HepG2 (cell line): Measurements from ENCODE around the gene EDC3. TPM values are rescaled to one million over a fixed set of nuclear protein-coding genes. Genes with fewer than 3 reads are reported as not detected.

Experiments
- AGO2 ChIP-seq: fragments of 200-400 bp; formaldehyde crosslinking; optimal IDR thresholded peaks from 2 replicates; pipeline ENCODE3; 2017; ENCODE audit warnings: mild to moderate bottlenecking, low read depth, low read length, moderate library complexity
- AHDC1 ChIP-seq: sonication (generic); formaldehyde crosslinking; IDR thresholded peaks from 2 replicates; pipeline ENCODE4 v1.5.1; 2020; ENCODE audit warnings: mild to moderate bottlenecking, missing genetic modification reagents, borderline replicate concordance
- DDIT3 ChIP-seq: sonication (generic); formaldehyde crosslinking; IDR thresholded peaks from 2 replicates; pipeline ENCODE4 v1.4.0; 2020; ENCODE audit warnings: mild to moderate bottlenecking, missing genetic modification reagents
- FOXK1 ChIP-seq: sonication (generic); formaldehyde crosslinking; IDR thresholded peaks from 2 replicates; pipeline ENCODE4 v1.4.0; 2020; ENCODE audit warnings: low read depth, missing genetic modification reagents, borderline replicate concordance
- GMEB1 ChIP-seq: sonication (generic); formaldehyde crosslinking; IDR thresholded peaks from 2 replicates; pipeline ENCODE4 v1.5.1; 2020; ENCODE audit warnings: missing genetic modification reagents, mild to moderate bottlenecking, borderline replicate concordance
- KAT2B ChIP-seq: fragments of 150-350 bp; IDR thresholded peaks from 2 replicates; pipeline ENCODE4 v1.6.1; 2014; ENCODE audit warnings: low read depth, low read length, borderline replicate concordance
- MXD4 ChIP-seq: IDR thresholded peaks from 2 replicates; pipeline ENCODE4 v1.6.1; 2016; ENCODE audit warnings: mild to moderate bottlenecking, missing biosample characterization, missing genetic modification reagents
- SIX1 ChIP-seq: sonication (generic); formaldehyde crosslinking; IDR thresholded peaks from 2 replicates; pipeline ENCODE4 v1.4.0; 2020; ENCODE audit warnings: missing genetic modification reagents, borderline replicate concordance
- SRF ChIP-seq: IDR thresholded peaks from 2 replicates; pipeline ENCODE4 v1.6.1; 2011; ENCODE audit warnings: mild to moderate bottlenecking, low read depth, low read length, moderate library complexity
- ZNF318 ChIP-seq: sonication (generic); formaldehyde crosslinking; IDR thresholded peaks from 2 replicates; pipeline ENCODE4 v1.4.0; 2020; ENCODE audit warnings: mild to moderate bottlenecking, missing genetic modification reagents
- ZNF556 ChIP-seq: sonication (generic); formaldehyde crosslinking; IDR thresholded peaks from 2 replicates; pipeline ENCODE4 v1.4.0; 2020; ENCODE audit warnings: mild to moderate bottlenecking, missing genetic modification reagents, borderline replicate concordance
- ZNF557 ChIP-seq: sonication (generic); formaldehyde crosslinking; IDR thresholded peaks from 2 replicates; pipeline ENCODE4 v1.4.0; 2020; ENCODE audit warnings: missing genetic modification reagents
- polyA plus RNA-seq, 8 experiments: library from polyadenylated mRNA; depleted of rRNA in 3 of 8; stranded (reverse) in 7 of 8; unstranded in 1 of 8; fragments of >200 nt; fragmentation: Illumina TruSeq in 4 of 8; extraction: Trizol in 4 of 8; gene quantifications; 2 replicates each; pipeline versions ENCODE4 v1.2.1 to v1.2.3, GENCODE V29; 2011 to 2016; ENCODE audit warnings: low read depth in 4 of 8, missing spikeins in 1 of 8, mixed read lengths in 1 of 8; ENCODE audit not compliant: insufficient read depth in 1 of 8
- total RNA-seq, 5 experiments: library from RNA; depleted of rRNA; stranded (reverse); fragments of >200 nt; fragmentation: Illumina TruSeq; extraction: Trizol; gene quantifications; 2 replicates each; pipeline ENCODE4 v1.2.3, GENCODE V29; 2016; ENCODE audit warnings: low read depth in 1 of 5

EDC3 gene
- total and polyA plus RNA-seq, 2 of the 13 experiments (the other 11 are each of a cell fraction or from before 2014, with no cell fraction given): 17.4 to 32.0 TPM

- TF ChIP-seq AHDC1 (no peak), ZNF318 (CRISPR knock-in tag) (peak; percentile 66; the same call in 1 of the 2 replicates), SIX1 (CRISPR knock-in tag) (no peak), SRF (no peak), MXD4 (no peak; the same call in 1 of the 2 replicates), DDIT3 (no peak), KAT2B (no peak), FOXK1 (CRISPR knock-in tag) (no peak), ZNF557 (CRISPR knock-in tag) (no peak), GMEB1 (CRISPR knock-in tag) (0 out of 2 replicates have a peak, but pooled peaks have one; percentile 25), AGO2 (peak; percentile 46), ZNF556 (CRISPR knock-in tag) (no peak)
These were observed 80.9 kb downstream of the EDC3 start (continued) for GRCh38 chr15:74614744-74615507.
